Measurements from ENCODE around the gene MAFB. TPM values are rescaled to one million over a fixed set of nuclear protein-coding genes. Genes with fewer than 3 reads are reported as not detected.

Gene MAFB
- total and polyA plus RNA-seq, 2 donors (not counting 1 experiment from before 2014, with no cell fraction given) = 0.40 to 3.0 TPM

GRCh38 chr20:40646813-40647212, 42.2 kb downstream of the MAFB start:
- Histone ChIP-seq H3K4me1 (ENCODE audit: control insufficient read depth, extremely low read depth, insufficient read depth, low read length) (no peaks in the 10 kb centered on the region), H3K79me2 (ENCODE audit: control insufficient read depth, insufficient read depth, low read length) (no peaks in the 10 kb centered on the region), H2AFZ (ENCODE audit: low read length) (no peak overlapping the region), H3K4me2 (ENCODE audit: extremely low read depth, insufficient read depth, low read length) (no peak overlapping the region), H3K9me3 (ENCODE audit: control insufficient read depth, insufficient read depth, low read depth, low read length) (no peaks in the 10 kb centered on the region), H3K36me3 (ENCODE audit: control insufficient read depth, insufficient read depth, low read length) (no peaks in the 10 kb centered on the region), H4K20me1 (ENCODE audit: control insufficient read depth, extremely low read depth, insufficient read depth, low read length) (no peaks in the 10 kb centered on the region), H3K4me3 (replicated peaks in 1 of 4; ENCODE audit: control extremely low read depth in 1 of 4, insufficient read depth in 1 of 4, low read depth in 3 of 4, low read length in 4 of 4) (no peak overlapping the region), H3K27me3 (ENCODE audit: control insufficient read depth, insufficient read depth, low read length) (no peaks in the 10 kb centered on the region), H3K27ac (ENCODE audit: insufficient read depth, low read length) (no peak overlapping the region), H3K9ac (ENCODE audit: insufficient read depth, low read length) (no peak overlapping the region)
- no peak for DNase-seq (ENCODE audit: low read depth in 2 of 2)
- no peak for TF ChIP-seq CTCF (conservative IDR thresholded peaks at IDR 0.05 in 1 of 2, IDR thresholded peaks at IDR 0.05 in 1 of 2; ENCODE audit: low read depth in 1 of 2, low read length in 2 of 2)
- TF ChIP-seq EZH2 (IDR thresholded peaks at IDR 0.05; ENCODE audit: low read length, missing control alignments) = no peak

GRCh38 chr20:40646361-40646760, 42.7 kb downstream of the MAFB start:
- no peaks in the 10 kb centered on the region for H3K79me2 ChIP-seq (ENCODE audit: control insufficient read depth, insufficient read depth, low read length)
- TF ChIP-seq EZH2 (IDR thresholded peaks at IDR 0.05; ENCODE audit: low read length, missing control alignments) (no peak), CTCF (conservative IDR thresholded peaks at IDR 0.05 in 1 of 2, IDR thresholded peaks at IDR 0.05 in 1 of 2; ENCODE audit: low read depth in 1 of 2, low read length in 2 of 2) (no peak)
- no peak overlapping the region for H3K27ac ChIP-seq (ENCODE audit: insufficient read depth, low read length)
- H3K36me3 ChIP-seq (ENCODE audit: control insufficient read depth, insufficient read depth, low read length) = no peaks in the 10 kb centered on the region
- no peaks in the 10 kb centered on the region for H3K4me1 ChIP-seq (ENCODE audit: control insufficient read depth, extremely low read depth, insufficient read depth, low read length)
- no peak overlapping the region for H3K4me2 ChIP-seq (ENCODE audit: extremely low read depth, insufficient read depth, low read length)
- H4K20me1 ChIP-seq (ENCODE audit: control insufficient read depth, extremely low read depth, insufficient read depth, low read length) = no peaks in the 10 kb centered on the region
- H3K4me3 ChIP-seq (replicated peaks in 1 of 4; ENCODE audit: control extremely low read depth in 1 of 4, insufficient read depth in 1 of 4, low read depth in 3 of 4, low read length in 4 of 4) = no peak overlapping the region
- H3K9me3 ChIP-seq (ENCODE audit: control insufficient read depth, insufficient read depth, low read depth, low read length) = no peaks in the 10 kb centered on the region
- H3K27me3 ChIP-seq (ENCODE audit: control insufficient read depth, insufficient read depth, low read length) = no peaks in the 10 kb centered on the region
- no peak for DNase-seq (ENCODE audit: low read depth in 2 of 2)
- no peak overlapping the region for H2AFZ ChIP-seq (ENCODE audit: low read length)
- no peak overlapping the region for H3K9ac ChIP-seq (ENCODE audit: insufficient read depth, low read length)

GRCh38 chr20:40644863-40645262, 44.2 kb downstream of the MAFB start:
- TF ChIP-seq CTCF (conservative IDR thresholded peaks at IDR 0.05 in 1 of 2, IDR thresholded peaks at IDR 0.05 in 1 of 2; ENCODE audit: low read depth in 1 of 2, low read length in 2 of 2) = no peak
- no peak for TF ChIP-seq EZH2 (IDR thresholded peaks at IDR 0.05; ENCODE audit: low read length, missing control alignments)
- no peak overlapping the region for H3K4me2 ChIP-seq (ENCODE audit: extremely low read depth, insufficient read depth, low read length)
- H3K27ac ChIP-seq (ENCODE audit: insufficient read depth, low read length) = no peak overlapping the region
- H3K27me3 ChIP-seq (ENCODE audit: control insufficient read depth, insufficient read depth, low read length) = no peaks in the 10 kb centered on the region
- H3K36me3 ChIP-seq (ENCODE audit: control insufficient read depth, insufficient read depth, low read length) = no peaks in the 10 kb centered on the region
- H3K9me3 ChIP-seq (ENCODE audit: control insufficient read depth, insufficient read depth, low read depth, low read length) = no peaks in the 10 kb centered on the region
- DNase-seq (ENCODE audit: low read depth in 2 of 2) = no peak
- H3K9ac ChIP-seq (ENCODE audit: insufficient read depth, low read length) = no peak overlapping the region
- no peaks in the 10 kb centered on the region for H3K4me1 ChIP-seq (ENCODE audit: control insufficient read depth, extremely low read depth, insufficient read depth, low read length)
- H2AFZ ChIP-seq (ENCODE audit: low read length) = no peak overlapping the region
- no peak overlapping the region for H3K4me3 ChIP-seq (replicated peaks in 1 of 4; ENCODE audit: control extremely low read depth in 1 of 4, insufficient read depth in 1 of 4, low read depth in 3 of 4, low read length in 4 of 4)
- H3K79me2 ChIP-seq (ENCODE audit: control insufficient read depth, insufficient read depth, low read length) = no peaks in the 10 kb centered on the region
- no peaks in the 10 kb centered on the region for H4K20me1 ChIP-seq (ENCODE audit: control insufficient read depth, extremely low read depth, insufficient read depth, low read length)

Measured in fibroblast of lung (primary cell).